WERI-Rb-1 (cell line): Measurements from ENCODE around the gene PDGFC.

Experiments used
- DNase-seq: peaks from one replicate; pipeline ENCODE4 v3.0.0-alpha.2; 2020
- H3K27ac ChIP-seq: fragments of 250-450 bp; sonication (Bioruptor Pico); 2 replicates; pipeline ENCODE4 v1.5.1; 2020; ENCODE audit warnings: mild to moderate bottlenecking, moderate library complexity
- H3K27me3 ChIP-seq: fragments of 250-450 bp; sonication (Bioruptor Pico); 2 replicates; pipeline ENCODE4 v1.5.1; 2021; ENCODE audit warnings: mild to moderate bottlenecking, low read depth, moderate library complexity; ENCODE audit not compliant: insufficient read depth, severe bottlenecking
- H3K36me3 ChIP-seq: fragments of 250-450 bp; sonication (Bioruptor Pico); 2 replicates; pipeline ENCODE4 v1.5.1; 2020; ENCODE audit warnings: mild to moderate bottlenecking, moderate library complexity
- H3K4me3 ChIP-seq: 2 replicates; pipeline ENCODE4 v1.5.1; 2011; ENCODE audit warnings: low read depth, mild to moderate bottlenecking, control low read depth, low read length
- H3K9me3 ChIP-seq: fragments of 250-450 bp; sonication (Bioruptor Pico); 2 replicates; pipeline ENCODE4 v1.5.1; 2021; ENCODE audit warnings: mild to moderate bottlenecking, moderate library complexity; ENCODE audit not compliant: severe bottlenecking
- CTCF ChIP-seq: IDR thresholded peaks from 2 replicates; pipeline ENCODE4 v1.5.1; 2011; ENCODE audit warnings: low read depth, mild to moderate bottlenecking, control low read depth, inconsistent platforms, low read length

Gene PDGFC

DNA sequence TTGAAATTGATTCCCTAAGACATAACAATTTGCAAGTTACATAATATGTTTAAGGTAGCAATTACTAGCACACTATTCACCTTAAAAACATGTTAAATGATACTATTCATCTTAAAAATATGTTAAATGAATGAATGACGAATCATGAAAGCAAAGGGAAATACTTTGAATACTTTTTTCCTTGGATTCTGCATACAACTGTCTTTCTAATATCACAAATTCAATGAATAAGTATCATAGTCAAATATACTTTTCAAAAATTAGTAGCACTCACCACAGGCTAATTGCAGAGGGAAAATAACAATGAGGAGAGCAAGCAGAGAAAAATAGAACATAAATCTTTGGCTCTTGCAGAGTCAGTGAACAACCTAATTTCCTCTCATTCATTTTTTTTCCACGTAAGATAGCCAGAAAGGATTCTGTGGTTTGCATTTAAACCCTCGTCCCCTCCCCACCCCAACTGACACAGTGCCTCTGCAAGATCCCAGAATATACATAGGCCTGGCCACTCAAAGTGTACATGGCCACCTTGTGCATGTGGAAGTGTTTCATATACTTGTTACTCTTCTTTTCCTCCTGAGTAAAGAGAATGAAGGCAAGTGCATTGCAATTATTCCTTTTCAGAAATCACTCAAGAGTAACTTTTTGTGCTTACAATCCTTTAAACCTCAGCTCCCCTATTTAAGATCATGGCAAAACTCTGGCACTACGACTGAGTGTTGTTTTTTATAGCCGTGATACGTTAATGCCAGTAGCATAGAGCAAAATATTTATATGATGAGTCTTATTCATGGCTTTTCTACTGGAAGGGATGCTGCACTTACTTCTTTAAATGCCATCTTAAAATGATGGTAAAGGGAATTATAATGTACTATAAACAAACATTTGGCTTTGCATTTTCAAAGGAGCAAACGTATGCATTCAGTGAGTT is 236.4 kb downstream of the PDGFC start:
- Histone ChIP-seq H3K36me3 (no peaks in the 10 kb centered on the region), H3K27me3 (no peaks in the 10 kb centered on the region), H3K9me3 (peaks cover 17% of the 10 kb centered on the region), H3K4me3 (no peak overlapping the region), H3K27ac (no peak overlapping the region)
- no peak for TF ChIP-seq CTCF
- DNase-seq, result no peak

- Histone ChIP-seq H3K4me3 (no peak overlapping the region), H3K27ac (no peak overlapping the region)
- TF ChIP-seq CTCF, result no peak
These were observed 238.0 kb downstream of the PDGFC start for GRCh38 chr4:156733582-156733981.

DNA sequence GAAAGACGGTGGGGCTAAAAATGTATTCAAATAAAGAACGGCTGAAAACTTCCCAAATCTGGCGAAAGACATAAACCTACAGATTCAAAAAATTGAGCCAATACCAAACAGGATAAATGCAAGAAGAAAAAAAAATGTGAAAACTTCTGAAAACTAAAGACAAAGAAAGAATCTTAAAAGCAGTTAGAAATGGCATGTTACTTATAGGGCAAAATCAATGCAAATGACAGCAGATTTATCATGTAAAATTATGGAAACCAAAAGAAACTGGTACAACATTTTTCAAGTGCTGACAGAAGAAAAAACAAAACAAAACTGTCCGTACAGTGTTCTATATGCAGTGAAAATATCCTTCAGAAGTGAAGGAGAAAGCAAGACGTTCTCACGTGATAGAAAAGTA is 239.0 kb downstream of the PDGFC start:
- TF ChIP-seq CTCF, result no peak
- Histone ChIP-seq H3K4me3 (no peak overlapping the region), H3K27me3 (no peaks in the 10 kb centered on the region), H3K27ac (no peak overlapping the region), H3K36me3 (no peaks in the 10 kb centered on the region), H3K9me3 (peaks cover 14% of the 10 kb centered on the region)
- DNase-seq, result no peak

More at GRCh38 chr4:156733582-156733981, 238.0 kb downstream of the PDGFC start:
- DNase-seq, result no peak
- H3K27me3 ChIP-seq, result no peaks in the 10 kb centered on the region
- no peaks in the 10 kb centered on the region for H3K36me3 ChIP-seq
- peaks cover 17% of the 10 kb centered on the region for H3K9me3 ChIP-seq

- no peak for TF ChIP-seq CTCF
- no peak overlapping the region for H3K4me3 ChIP-seq
- H3K27me3 ChIP-seq, result no peaks in the 10 kb centered on the region
These were observed 242.2 kb downstream of the PDGFC start for GRCh38 chr4:156729416-156729815.

GRCh38 chr4:156725257-156725656 is 246.3 kb downstream of the PDGFC start:
- TF ChIP-seq CTCF, result no peak
- no peak for DNase-seq
- no peak overlapping the region for H3K4me3 ChIP-seq

More at GRCh38 chr4:156729416-156729815, 242.2 kb downstream of the PDGFC start:
- no peak overlapping the region for H3K27ac ChIP-seq
- H3K9me3 ChIP-seq, result peaks cover 14% of the 10 kb centered on the region
- no peak for DNase-seq
- H3K36me3 ChIP-seq, result no peaks in the 10 kb centered on the region

More at GRCh38 chr4:156725257-156725656, 246.3 kb downstream of the PDGFC start:
- H3K36me3 ChIP-seq, result no peaks in the 10 kb centered on the region
- no peaks in the 10 kb centered on the region for H3K27me3 ChIP-seq
- no peaks in the 10 kb centered on the region for H3K9me3 ChIP-seq
- no peak overlapping the region for H3K27ac ChIP-seq
